ENCODE data around the gene NDC80.
A peak's percentile ranks its signal among the peaks of the same experiment; 100 is the strongest.

NDC80 gene

DNA sequence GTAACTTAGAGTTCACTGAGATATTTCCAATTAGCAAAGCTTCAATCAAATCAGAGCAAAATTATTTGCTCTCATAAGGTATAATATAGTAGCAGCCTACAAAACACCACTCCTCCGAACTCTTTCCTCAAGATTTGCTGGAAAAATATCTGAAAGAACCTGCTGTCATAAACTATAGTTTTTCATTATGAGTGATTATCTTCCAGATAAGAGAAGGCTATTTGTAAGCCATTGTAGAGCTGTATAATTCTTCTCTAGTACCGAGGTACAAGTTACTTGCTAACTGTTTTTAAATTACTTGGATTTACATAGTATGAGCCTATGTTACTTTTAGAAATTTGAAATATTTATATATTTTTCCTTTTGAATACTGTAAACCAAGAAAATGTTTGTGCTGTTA, 2.1 kb downstream of the NDC80 start:
- TF ChIP-seq GATA1 (IDR thresholded peaks at IDR 0.05; ENCODE audit: low read depth, low read length): no peak
- TF ChIP-seq POLR2A (IDR thresholded peaks at IDR 0.05; ENCODE audit: low read length): no peak
- DNase-seq: peak in 1 of 2 experiments; percentile 20

- DNase-seq: no peak
These were observed 16.4 kb downstream of the NDC80 start for GRCh38 chr18:2587788-2588187.

DNA sequence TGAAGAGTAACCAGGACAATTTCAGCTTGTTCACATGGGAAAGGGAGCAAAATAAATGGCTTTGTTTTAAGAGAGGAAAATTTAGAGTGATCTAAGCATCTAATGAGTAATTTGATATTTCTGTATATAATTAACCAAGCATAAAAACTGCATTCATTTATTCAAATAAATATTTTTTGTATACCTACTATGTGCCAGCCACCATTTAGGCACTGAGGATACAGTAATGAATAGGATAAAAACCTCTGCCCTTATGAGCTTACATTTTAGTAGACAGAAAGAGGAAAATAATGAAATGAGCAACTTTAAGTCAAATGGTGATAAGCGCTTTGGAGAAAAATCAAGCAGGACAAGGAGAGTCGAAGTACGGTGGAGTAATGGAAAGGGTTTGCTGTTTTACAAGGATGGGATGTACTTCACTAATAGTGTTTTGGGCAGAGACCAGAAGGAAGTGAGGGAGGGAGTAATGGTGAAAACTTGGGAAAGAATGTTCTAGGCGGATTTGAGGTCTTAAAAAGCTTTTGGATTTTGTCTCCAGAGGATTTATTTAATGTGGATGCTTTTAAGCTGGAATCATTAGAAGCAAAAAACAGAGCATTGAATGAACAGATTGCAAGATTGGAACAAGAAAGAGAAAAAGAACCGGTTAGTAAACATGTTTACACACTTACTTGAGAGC, 17.4 kb downstream of the NDC80 start:
- DNase-seq: no peak
- no peak for TF ChIP-seq POLR2A (IDR thresholded peaks at IDR 0.05; ENCODE audit: low read length)
- TF ChIP-seq GATA1 (IDR thresholded peaks at IDR 0.05; ENCODE audit: low read depth, low read length): no peak

More at GRCh38 chr18:2587788-2588187, 16.4 kb downstream of the NDC80 start:
- TF ChIP-seq GATA1 (IDR thresholded peaks at IDR 0.05; ENCODE audit: low read depth, low read length) (no peak), POLR2A (IDR thresholded peaks at IDR 0.05; ENCODE audit: low read length) (no peak)

GRCh38 chr18:2589345-2590068, 18.1 kb downstream of the NDC80 start:
- no peak for TF ChIP-seq GATA1 (IDR thresholded peaks at IDR 0.05; ENCODE audit: low read depth, low read length)
- no peak for TF ChIP-seq POLR2A (IDR thresholded peaks at IDR 0.05; ENCODE audit: low read length)
- DNase-seq: no peak

- TF ChIP-seq GATA1 (IDR thresholded peaks at IDR 0.05; ENCODE audit: low read depth, low read length): no peak
- no peak for TF ChIP-seq POLR2A (IDR thresholded peaks at IDR 0.05; ENCODE audit: low read length)
- no peak for DNase-seq
These were observed 18.9 kb downstream of the NDC80 start for GRCh38 chr18:2590303-2590702.

DNA sequence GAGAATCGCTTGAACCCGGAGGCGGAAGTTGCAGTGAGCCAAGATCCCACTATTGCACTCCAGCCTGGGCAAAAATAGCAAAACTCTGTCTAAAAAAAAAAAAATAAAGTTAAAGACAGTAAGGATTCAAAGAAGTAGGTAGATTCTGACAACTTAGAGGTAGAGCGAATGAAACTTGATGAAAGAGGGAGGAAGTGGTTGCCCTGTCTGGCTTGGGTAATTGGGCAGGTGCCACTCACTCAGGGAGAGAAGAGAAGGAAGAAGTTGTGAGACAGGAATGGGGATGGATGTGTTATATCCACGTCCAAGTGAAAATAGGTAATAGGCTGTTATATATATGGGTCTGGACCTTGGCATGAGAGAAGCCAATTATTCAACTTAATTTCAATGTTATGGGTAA, 26.3 kb downstream of the NDC80 start:
- no peak for DNase-seq
- TF ChIP-seq GATA1 (IDR thresholded peaks at IDR 0.05; ENCODE audit: low read depth, low read length) (no peak), POLR2A (IDR thresholded peaks at IDR 0.05; ENCODE audit: low read length) (no peak)

- no peak for DNase-seq
- TF ChIP-seq GATA1 (IDR thresholded peaks at IDR 0.05; ENCODE audit: low read depth, low read length) (no peak), POLR2A (IDR thresholded peaks at IDR 0.05; ENCODE audit: low read length) (no peak)
These were observed 31.5 kb downstream of the NDC80 start for GRCh38 chr18:2602844-2603243.

GRCh38 chr18:2606335-2606734, 35.0 kb downstream of the NDC80 start:
- no peak for DNase-seq
- TF ChIP-seq GATA1 (IDR thresholded peaks at IDR 0.05; ENCODE audit: low read depth, low read length): no peak

DNA sequence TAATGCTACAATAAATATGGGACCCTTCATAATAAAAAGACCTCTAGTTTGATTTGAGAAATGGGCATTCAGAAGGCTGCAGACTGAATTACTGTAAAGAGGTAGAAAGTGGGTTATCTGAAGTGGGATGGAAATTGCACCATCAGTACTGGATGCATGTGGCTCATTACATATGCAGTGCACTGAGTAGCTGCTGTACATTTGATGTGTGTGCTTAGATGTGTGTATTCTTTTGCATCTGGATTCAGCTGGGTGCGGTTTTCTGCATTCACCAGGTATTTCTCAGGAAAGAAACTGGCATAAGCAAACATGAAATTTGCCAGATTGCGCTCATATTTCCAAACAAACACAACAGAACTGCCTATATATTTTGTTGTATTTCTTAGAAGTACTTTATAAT, 38.2 kb downstream of the NDC80 start:
- no peak for DNase-seq
- TF ChIP-seq POLR2A (IDR thresholded peaks at IDR 0.05; ENCODE audit: low read length) (no peak), GATA1 (IDR thresholded peaks at IDR 0.05; ENCODE audit: low read depth, low read length) (no peak)

GRCh38 chr18:2610549-2610948, 39.2 kb downstream of the NDC80 start:
- TF ChIP-seq POLR2A (IDR thresholded peaks at IDR 0.05; ENCODE audit: low read length): no peak
- TF ChIP-seq GATA1 (IDR thresholded peaks at IDR 0.05; ENCODE audit: low read depth, low read length): no peak
- no peak for DNase-seq

- TF ChIP-seq POLR2A (IDR thresholded peaks at IDR 0.05; ENCODE audit: low read length) (no peak), GATA1 (IDR thresholded peaks at IDR 0.05; ENCODE audit: low read depth, low read length) (no peak)
- DNase-seq: no peak
These were observed 41.6 kb downstream of the NDC80 start for GRCh38 chr18:2612996-2613395.

- no peak for DNase-seq
- TF ChIP-seq GATA1 (IDR thresholded peaks at IDR 0.05; ENCODE audit: low read depth, low read length) (no peak), POLR2A (IDR thresholded peaks at IDR 0.05; ENCODE audit: low read length) (no peak)
These were observed 46.1 kb downstream of the NDC80 start for GRCh38 chr18:2617401-2617998.

- no peak for DNase-seq
- TF ChIP-seq GATA1 (IDR thresholded peaks at IDR 0.05; ENCODE audit: low read depth, low read length) (no peak), POLR2A (IDR thresholded peaks at IDR 0.05; ENCODE audit: low read length) (no peak)
These were observed 46.7 kb downstream of the NDC80 start for GRCh38 chr18:2618009-2618408.

- no peak for TF ChIP-seq POLR2A (IDR thresholded peaks at IDR 0.05; ENCODE audit: low read length)
- TF ChIP-seq GATA1 (IDR thresholded peaks at IDR 0.05; ENCODE audit: low read depth, low read length): no peak
- DNase-seq: no peak
These were observed 53.9 kb downstream of the NDC80 start for GRCh38 chr18:2625217-2625616.

All from erythroblast (primary cell).